Measurements from ENCODE around the gene NFASC. TPM values are rescaled to one million over a fixed set of nuclear protein-coding genes. Genes with fewer than 3 reads are reported as not detected.

The NFASC gene
- total RNA-seq, 2 experiments from 2014 or later: not detected

GRCh38 chr1:205048382-205048781 lies 177.7 kb downstream of the NFASC start:
- TF ChIP-seq CTCF (conservative IDR thresholded peaks at IDR 0.05; ENCODE audit: low read length) (no peak), EZH2phosphoT487 (IDR thresholded peaks at IDR 0.05; ENCODE audit: borderline replicate concordance, low read depth, low read length) (no peak)
- CTCF ChIA-PET (ENCODE audit: unreplicated experiment): interaction anchor here (0.7 kb wide), 1 partner anchor 13 kb away, joined by 4 read pairs; no protein-coding TSS in a partner anchor

GRCh38 chr1:205049479-205049878 lies 178.8 kb downstream of the NFASC start:
- Histone ChIP-seq H3K4me2 (ENCODE audit: low read length) (no peak overlapping the region), H3K79me2 (ENCODE audit: insufficient read depth, low read depth, low read length) (no peaks in the 10 kb centered on the region), H3K27ac (ENCODE audit: low read depth, low read length, poor library complexity, severe bottlenecking) (no peak overlapping the region), H3K4me1 (ENCODE audit: insufficient read depth, low read length, poor library complexity, severe bottlenecking) (peaks cover 7% of the 10 kb centered on the region), H3K36me3 (ENCODE audit: insufficient read depth, low read length) (no peaks in the 10 kb centered on the region), H3K4me3 (ENCODE audit: low read depth, low read length, poor library complexity, severe bottlenecking) (no peak overlapping the region), H3K9me3 (ENCODE audit: low read length) (no peaks in the 10 kb centered on the region), H3K9me2 (ENCODE audit: insufficient read depth, low read length) (no peaks in the 10 kb centered on the region), H2AFZ (ENCODE audit: low read length) (no peak overlapping the region), H4K20me1 (ENCODE audit: insufficient read depth, low read length) (no peaks in the 10 kb centered on the region)
- no TSS peak for BruUV-seq (replicated peaks)
- no peak for DNase-seq (ENCODE audit: low spot score)
- intact Hi-C loops (cut with micrococcal nuclease; ENCODE audit: unreplicated experiment): no loop called here
- POLR2A ChIA-PET: interaction anchor here (0.6 kb wide), 1 partner anchor 124 kb away, joined by 6 read pairs; no protein-coding TSS in a partner anchor
- CTCF ChIA-PET (ENCODE audit: unreplicated experiment): no interaction called here
- no peak for TF ChIP-seq EZH2phosphoT487 (IDR thresholded peaks at IDR 0.05; ENCODE audit: borderline replicate concordance, low read depth, low read length)
- no peak for TF ChIP-seq CTCF (conservative IDR thresholded peaks at IDR 0.05; ENCODE audit: low read length)

More at GRCh38 chr1:205048382-205048781, 177.7 kb downstream of the NFASC start:
- no peaks in the 10 kb centered on the region for H3K9me2 ChIP-seq (ENCODE audit: insufficient read depth, low read length)
- H3K9me3 ChIP-seq (ENCODE audit: low read length): no peaks in the 10 kb centered on the region
- H4K20me1 ChIP-seq (ENCODE audit: insufficient read depth, low read length): no peaks in the 10 kb centered on the region
- H3K4me1 ChIP-seq (ENCODE audit: insufficient read depth, low read length, poor library complexity, severe bottlenecking): peaks cover 7% of the 10 kb centered on the region
- no peak for DNase-seq (ENCODE audit: low spot score)
- H2AFZ ChIP-seq (ENCODE audit: low read length): no peak overlapping the region
- H3K27ac ChIP-seq (ENCODE audit: low read depth, low read length, poor library complexity, severe bottlenecking): no peak overlapping the region
- no TSS peak for BruUV-seq (replicated peaks)
- H3K4me2 ChIP-seq (ENCODE audit: low read length): no peak overlapping the region
- POLR2A ChIA-PET: no interaction called here
- intact Hi-C loops (cut with micrococcal nuclease; ENCODE audit: unreplicated experiment): no loop called here
- no peaks in the 10 kb centered on the region for H3K36me3 ChIP-seq (ENCODE audit: insufficient read depth, low read length)
- no peak overlapping the region for H3K4me3 ChIP-seq (ENCODE audit: low read depth, low read length, poor library complexity, severe bottlenecking)
- no peaks in the 10 kb centered on the region for H3K79me2 ChIP-seq (ENCODE audit: insufficient read depth, low read depth, low read length)

GRCh38 chr1:205052690-205053089 lies 182.0 kb downstream of the NFASC start:
- H3K4me2 ChIP-seq (ENCODE audit: low read length): no peak overlapping the region
- TF ChIP-seq EZH2phosphoT487 (IDR thresholded peaks at IDR 0.05; ENCODE audit: borderline replicate concordance, low read depth, low read length) (no peak), CTCF (conservative IDR thresholded peaks at IDR 0.05; ENCODE audit: low read length) (no peak)

More at GRCh38 chr1:205052690-205053089, 182.0 kb downstream of the NFASC start:
- Histone ChIP-seq H3K4me1 (ENCODE audit: insufficient read depth, low read length, poor library complexity, severe bottlenecking) (peaks cover 7% of the 10 kb centered on the region), H3K36me3 (ENCODE audit: insufficient read depth, low read length) (no peaks in the 10 kb centered on the region), H3K9me3 (ENCODE audit: low read length) (no peaks in the 10 kb centered on the region), H4K20me1 (ENCODE audit: insufficient read depth, low read length) (no peaks in the 10 kb centered on the region), H3K79me2 (ENCODE audit: insufficient read depth, low read depth, low read length) (no peaks in the 10 kb centered on the region), H3K4me3 (ENCODE audit: low read depth, low read length, poor library complexity, severe bottlenecking) (no peak overlapping the region), H3K27ac (ENCODE audit: low read depth, low read length, poor library complexity, severe bottlenecking) (no peak overlapping the region), H3K9me2 (ENCODE audit: insufficient read depth, low read length) (no peaks in the 10 kb centered on the region), H2AFZ (ENCODE audit: low read length) (no peak overlapping the region)
- peak; percentile 10 for DNase-seq (ENCODE audit: low spot score)
- intact Hi-C loops (cut with micrococcal nuclease; ENCODE audit: unreplicated experiment): no loop called here
- BruUV-seq (replicated peaks): no TSS peak
- POLR2A ChIA-PET: interaction anchor here (0.6 kb wide), 1 partner anchor 56 kb away, joined by 3 read pairs; no protein-coding TSS in a partner anchor
- CTCF ChIA-PET (ENCODE audit: unreplicated experiment): interaction anchor here (1.1 kb wide), 1 partner anchor 9 kb away, joined by 6 read pairs; no protein-coding TSS in a partner anchor
